H1 (cell line): ENCODE results near the gene RADIL. TPM values are rescaled to one million over a fixed set of nuclear protein-coding genes. Genes with fewer than 3 reads are reported as not detected.

Experiments
- CTCF ChIA-PET: fragments of 300-600 bp; sonication (Branson Sonifier 250); formaldehyde crosslinking; loops from one replicate; lab custom pipeline; 2021; ENCODE audit not compliant: partially characterized antibody; lab: Charles Lee
- POLR2A ChIA-PET: fragments of 300-600 bp; sonication (Branson Sonifier 250); formaldehyde crosslinking; loops from one replicate; lab custom pipeline; 2021; ENCODE audit warnings: inconsistent platforms; ENCODE audit not compliant: partially characterized antibody; lab: Charles Lee
- DNase-seq, 2 experiments: peaks; one replicate each; pipeline versions ENCODE4 v3.0.0 to v3.0.0-alpha.2; 2010 to 2022; ENCODE audit warnings: low spot score in 2 of 2, low read depth in 1 of 2, mixed read lengths in 1 of 2
- FAIRE-seq: peaks from 2 replicates; lab custom pipeline; 2011; peaks lifted over from hg19 to GRCh38; lab: Jason Lieb, UNC
- H2AFZ ChIP-seq: 2 replicates; pipeline ENCODE4 v1.8.1; 2012; ENCODE audit warnings: low read length, inconsistent platforms
- H2AK5ac ChIP-seq: 2 replicates; pipeline ENCODE4 v1.6.1; 2013; ENCODE audit warnings: low read depth, low read length
- H2BK120ac ChIP-seq: replicated peaks from 2 replicates; pipeline ENCODE3; 2013; ENCODE audit warnings: low read depth, low read length, inconsistent platforms
- H2BK12ac ChIP-seq: 2 replicates; pipeline ENCODE4 v1.6.1; 2013; ENCODE audit warnings: low read depth, low read length
- H2BK15ac ChIP-seq: 2 replicates; pipeline ENCODE4 v1.6.1; 2013; ENCODE audit warnings: low read length
- H2BK20ac ChIP-seq: 2 replicates; pipeline ENCODE4 v1.6.1; 2013; ENCODE audit warnings: low read length
- H2BK5ac ChIP-seq: 2 replicates; pipeline ENCODE4 v1.6.1; 2013; ENCODE audit warnings: low read depth, low read length
- H3K14ac ChIP-seq: 2 replicates; pipeline ENCODE4 v1.6.1; 2013; ENCODE audit warnings: inconsistent platforms; ENCODE audit not compliant: insufficient read length
- H3K18ac ChIP-seq: 2 replicates; pipeline ENCODE4 v1.6.1; 2013; ENCODE audit warnings: low read length; ENCODE audit errors: extremely low read depth
- H3K23ac ChIP-seq: 2 replicates; pipeline ENCODE4 v1.6.1; 2013; ENCODE audit warnings: inconsistent platforms; ENCODE audit not compliant: insufficient read length
- H3K23me2 ChIP-seq: 2 replicates; pipeline ENCODE4 v1.6.1; 2013; ENCODE audit warnings: low read depth, low read length
- H3K27ac ChIP-seq: 2 replicates; pipeline ENCODE4 v1.6.1; 2011; ENCODE audit warnings: low read depth, low read length, inconsistent platforms
- H3K27me3 ChIP-seq, 4 experiments: replicated peaks in 1 of 4; 1 replicate in 1 of 4; 2 replicates in 3 of 4; pipeline versions ENCODE4 v1.6.1 to v1.8.1; 2011 to 2013; ENCODE audit warnings: low read length in 3 of 4, mild to moderate bottlenecking in 3 of 4, inconsistent platforms in 2 of 4, mixed read lengths in 2 of 4, moderate library complexity in 1 of 4; ENCODE audit not compliant: control insufficient read depth in 3 of 4, insufficient read depth in 3 of 4; ENCODE audit errors: extremely low read depth in 1 of 4
- H3K36me3 ChIP-seq, 4 experiments: 2 replicates each; pipeline versions ENCODE4 v1.6.1 to v1.8.1; 2011 to 2013; ENCODE audit warnings: mild to moderate bottlenecking in 4 of 4, low read length in 3 of 4, moderate library complexity in 2 of 4, control low read depth in 1 of 4, inconsistent platforms in 1 of 4; ENCODE audit not compliant: insufficient read depth in 4 of 4, control insufficient read depth in 2 of 4
- H3K4ac ChIP-seq: replicated peaks from 2 replicates; pipeline ENCODE3; 2013; ENCODE audit warnings: low read length, low read depth, mixed read lengths, inconsistent platforms; ENCODE audit not compliant: insufficient read length
- H3K4me1 ChIP-seq, 4 experiments: replicated peaks in 1 of 4; 1 replicate in 1 of 4; 2 replicates in 3 of 4; pipeline versions ENCODE4 v1.6.1 to v1.8.1; 2011 to 2013; ENCODE audit warnings: low read length in 3 of 4, inconsistent platforms in 2 of 4, mixed read lengths in 1 of 4; ENCODE audit not compliant: insufficient read depth in 4 of 4, control insufficient read depth in 3 of 4
- H3K4me2 ChIP-seq, 2 experiments: 2 replicates each; pipeline versions ENCODE4 v1.6.1 to v1.8.1; 2011 to 2013; ENCODE audit warnings: low read depth in 2 of 2, low read length in 2 of 2, control low read depth in 1 of 2, inconsistent platforms in 1 of 2, mild to moderate bottlenecking in 1 of 2; ENCODE audit not compliant: insufficient read depth in 1 of 2
- H3K4me3 ChIP-seq, 4 experiments: fragments of 200-600, 300-600 bp in 1 of 4; sonication (generic), shearing (Covaris generic), sonication (Bioruptor Twin) in 1 of 4; 2 replicates each; pipeline versions ENCODE4 v1.5.1 to v1.8.1; 2011 to 2016; ENCODE audit warnings: low read length in 4 of 4, low read depth in 3 of 4, control low read depth in 2 of 4, inconsistent platforms in 2 of 4, mild to moderate bottlenecking in 2 of 4, mixed read lengths in 1 of 4, moderate library complexity in 1 of 4; ENCODE audit not compliant: insufficient read depth in 2 of 4; ENCODE audit errors: extremely low read depth in 1 of 4
- H3K56ac ChIP-seq: replicated peaks from 2 replicates; pipeline ENCODE3; 2013; ENCODE audit warnings: low read depth, mild to moderate bottlenecking, mixed read lengths, low read length, inconsistent platforms; ENCODE audit not compliant: insufficient read length
- H3K79me1 ChIP-seq: 2 replicates; pipeline ENCODE4 v1.6.1; 2013; ENCODE audit warnings: low read depth, low read length, control low read depth
- H3K79me2 ChIP-seq, 2 experiments: 2 replicates each; pipeline versions ENCODE4 v1.6.1 to v1.8.1; 2012 to 2013; ENCODE audit warnings: low read length in 2 of 2, mild to moderate bottlenecking in 2 of 2, inconsistent platforms in 1 of 2; ENCODE audit not compliant: insufficient read depth in 2 of 2, control insufficient read depth in 1 of 2
- H3K9ac ChIP-seq, 4 experiments: replicated peaks in 1 of 4; 1 replicate in 1 of 4; 2 replicates in 3 of 4; pipeline versions ENCODE4 v1.6.1 to v1.8.1; 2011 to 2013; ENCODE audit warnings: low read depth in 3 of 4, low read length in 3 of 4, control low read depth in 2 of 4, mild to moderate bottlenecking in 2 of 4, moderate library complexity in 2 of 4, inconsistent platforms in 1 of 4; ENCODE audit errors: extremely low read depth in 1 of 4
- H3K9me3 ChIP-seq, 2 experiments: 2 replicates each; pipeline versions ENCODE4 v1.6.1 to v1.8.1; 2012 to 2013; ENCODE audit warnings: mild to moderate bottlenecking in 2 of 2, moderate library complexity in 2 of 2, control low read depth in 1 of 2, inconsistent platforms in 1 of 2, low read depth in 1 of 2, low read length in 1 of 2, mixed read lengths in 1 of 2; ENCODE audit not compliant: insufficient read depth in 2 of 2
- H4K20me1 ChIP-seq, 2 experiments: replicated peaks in 1 of 2; 2 replicates each; pipeline versions ENCODE3 to v1.8.1; 2011 to 2013; ENCODE audit warnings: inconsistent platforms in 2 of 2, low read length in 2 of 2, mild to moderate bottlenecking in 1 of 2; ENCODE audit not compliant: insufficient read depth in 2 of 2, control insufficient read depth in 1 of 2
- H4K5ac ChIP-seq: 2 replicates; pipeline ENCODE4 v1.6.1; 2013; ENCODE audit warnings: low read length, low read depth, mixed read lengths, inconsistent platforms; ENCODE audit not compliant: insufficient read length
- H4K8ac ChIP-seq: 2 replicates; pipeline ENCODE4 v1.8.0; 2013; ENCODE audit warnings: mild to moderate bottlenecking, moderate library complexity, low read length, inconsistent platforms; ENCODE audit not compliant: insufficient read depth; ENCODE audit errors: extremely low read depth
- H4K91ac ChIP-seq: replicated peaks from 2 replicates; pipeline ENCODE3; 2013; ENCODE audit warnings: low read length, mixed read lengths, inconsistent platforms; ENCODE audit not compliant: insufficient read length
- BACH1 ChIP-seq: IDR thresholded peaks from 2 replicates; pipeline ENCODE4 v1.6.1; 2012; ENCODE audit warnings: low read length, improper control_type of control experiment
- EZH2 ChIP-seq: fragments of 200-600 bp; sonication (generic); IDR thresholded peaks from 2 replicates; pipeline ENCODE4 v1.7.1; 2012; ENCODE audit warnings: low read depth, mild to moderate bottlenecking, moderate library complexity, low read length, inconsistent platforms; ENCODE audit not compliant: severe bottlenecking
- RNF2 ChIP-seq: fragments of 200-900, 300-1000 bp; sonication (generic); IDR thresholded peaks from 2 replicates; pipeline ENCODE4 v1.7.1; 2016; ENCODE audit warnings: borderline replicate concordance, low read depth, mild to moderate bottlenecking, antibody characterized with exemption, low read length; ENCODE audit not compliant: poor library complexity, severe bottlenecking; ENCODE audit errors: missing control alignments
- SUZ12 ChIP-seq: fragments of 200-600 bp; sonication (generic); IDR thresholded peaks from 2 replicates; pipeline ENCODE4 v1.6.1; 2012; ENCODE audit warnings: mild to moderate bottlenecking, inconsistent platforms, low read length, moderate library complexity, mixed read lengths
- WGBS, 2 experiments: shearing (Covaris generic) in 1 of 2; methylation state at CpG; one replicate each; pipeline versions ENCODE4 v1.1.6 to v1.1.7; 2013 to 2015; ENCODE audit warnings: low lambda C conversion rate in 2 of 2, mixed read lengths in 2 of 2, inconsistent platforms in 1 of 2, low coverage in 1 of 2, missing lambda C conversion rate in 1 of 2; ENCODE audit not compliant: insufficient replicate concordance in 2 of 2, insufficient coverage in 1 of 2, insufficient read length in 1 of 2; ENCODE audit errors: extremely low coverage in 1 of 2, missing lambda C conversion rate in 1 of 2; 5-methylcytosine and 5-hydroxymethylcytosine counted together
- polyA plus RNA-seq, 7 experiments: library from polyadenylated mRNA; depleted of rRNA in 3 of 7; stranded (reverse) in 5 of 7; unstranded in 2 of 7; fragments of >200 nt in 5 of 7; fragments of 200-250 nt in 2 of 7; gene quantifications; 1 replicate in 5 of 7; 2 replicates in 1 of 7; 4 replicates in 1 of 7; pipeline versions ENCODE4 v1.2.1 to v1.2.3, GENCODE V29; 2011 to 2013; ENCODE audit warnings: missing spikeins in 2 of 7, mixed read lengths in 2 of 7
- total RNA-seq: library from RNA; stranded (reverse); fragmentation: NEBNext Ultra II Directional; extraction: Animal tissue kit (Norgen Biotek cat#: 25700); gene quantifications from 2 replicates; pipeline ENCODE4 v1.2.1, GENCODE V29; 2021

RADIL gene
- total and polyA plus RNA-seq, 2 of the 8 experiments (the other 6 are each of a cell fraction or from before 2014, with no cell fraction given) = 5.0 to 5.4 TPM

DNA sequence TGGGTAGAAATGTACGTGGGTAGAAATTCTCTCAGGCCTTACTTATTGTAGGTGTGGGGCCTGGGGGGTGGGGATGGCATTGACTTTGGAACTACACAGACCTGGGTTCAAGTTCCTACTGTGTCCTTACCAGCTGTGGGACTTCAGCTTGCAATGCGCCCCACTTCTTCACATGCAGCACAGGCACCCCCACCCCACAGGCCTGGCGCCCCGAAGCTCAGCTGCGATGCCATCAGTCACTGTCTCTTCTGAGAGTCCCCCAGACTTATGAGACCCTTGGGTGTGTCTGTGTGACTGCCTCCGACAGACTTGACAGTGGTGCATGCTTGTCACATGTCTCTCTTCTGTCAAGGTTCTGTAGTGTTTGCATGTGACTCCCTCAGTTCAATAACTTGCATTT, 111.2 kb downstream of the RADIL start:
- no peak for FAIRE-seq

More for the DNA sequence above, 111.2 kb downstream of the RADIL start:
- H3K14ac ChIP-seq = no peak overlapping the region
- H2BK20ac ChIP-seq = no peak overlapping the region
- 0 out of 7 replicates have a peak, but pooled peaks cover 0 to 2% (median 0%) of the 10 kb centered on the region in 4 experiments for H3K27me3 ChIP-seq
- peaks cover 0 to 15% of the 10 kb centered on the region in 2 experiments; a peak in 2 of 4 replicates for H3K79me2 ChIP-seq
- no peak for DNase-seq
- H3K4me2 ChIP-seq = no peak overlapping the region
- POLR2A ChIA-PET = no interaction called here
- H4K20me1 ChIP-seq = no peaks in the 10 kb centered on the region
- no peak overlapping the region for H4K5ac ChIP-seq
- H2BK12ac ChIP-seq = no peak overlapping the region
- no peak overlapping the region for H3K23ac ChIP-seq
- no peak overlapping the region for H3K18ac ChIP-seq
- no peak overlapping the region for H3K4ac ChIP-seq
- H3K56ac ChIP-seq = no peak overlapping the region
- H3K36me3 ChIP-seq = peaks cover 0 to 3% (median 0%) of the 10 kb centered on the region in 4 experiments; a peak in 1 of 8 replicates
- no peaks in the 10 kb centered on the region for H3K9me3 ChIP-seq
- H2BK15ac ChIP-seq = no peak overlapping the region
- 90% methylated on average over 6 of the region's 6 CpGs; no CpG with 5 or more reads in 1 of the 2 experiments for WGBS, 2 experiments
- H2AFZ ChIP-seq = no peak overlapping the region
- H3K79me1 ChIP-seq = peaks cover 2% of the 10 kb centered on the region
- peaks cover 7% of the 10 kb centered on the region; the same call in 1 of the 2 replicates for H3K23me2 ChIP-seq
- no peak overlapping the region for H3K27ac ChIP-seq
- TF ChIP-seq SUZ12 = no peak
- no peak for TF ChIP-seq BACH1
- no peak for TF ChIP-seq EZH2
- TF ChIP-seq RNF2 = no peak
- TF ChIP-seq, all 59 proteins: peak for 0
- no peak overlapping the region for H4K8ac ChIP-seq
- H2BK120ac ChIP-seq = no peak overlapping the region
- CTCF ChIA-PET = no interaction called here
- no peak overlapping the region for H4K91ac ChIP-seq
- no peak overlapping the region for H2BK5ac ChIP-seq
- H3K4me1 ChIP-seq = peaks cover 0 to 5% (median 4%) of the 10 kb centered on the region in 4 experiments; a peak in 3 of 7 replicates
- no peak overlapping the region for H2AK5ac ChIP-seq
- H3K9ac ChIP-seq = no peak overlapping the region
- no peak overlapping the region for H3K4me3 ChIP-seq
